Effector memory CD8-positive, alpha-beta T cell (primary cell): Measurements from ENCODE around the gene ROBO2.

Experiments used
- ATAC-seq: fragments of 150-1000 bp; cut with Tn5 transposase; replicated peaks from 2 replicates; pipeline ENCODE4 v1.10.0; 2021; ENCODE audit warnings: mild to moderate bottlenecking, moderate library complexity
- DNase-seq, 3 experiments: peaks; one replicate each; pipeline ENCODE4 v3.0.0; 2021
- H3K27ac Mint-ChIP-seq, 2 donors: one replicate each; pipeline ENCODE4 v1.8.0; 2022; ENCODE audit warnings: mild to moderate bottlenecking in 2 of 2, mixed read lengths in 2 of 2, moderate library complexity in 2 of 2
- H3K27me3 Mint-ChIP-seq, 2 donors: one replicate each; pipeline ENCODE4 v1.8.0; 2022; ENCODE audit warnings: mixed read lengths in 2 of 2
- H3K36me3 Mint-ChIP-seq: one replicate; pipeline ENCODE4 v1.8.0; 2022; ENCODE audit warnings: mild to moderate bottlenecking, moderate library complexity, mixed read lengths; ENCODE audit not compliant: insufficient read depth
- H3K4me1 Mint-ChIP-seq, 2 donors: one replicate each; pipeline ENCODE4 v1.8.0; 2022; ENCODE audit warnings: low read depth in 2 of 2, mixed read lengths in 2 of 2
- H3K4me3 Mint-ChIP-seq, 2 donors: one replicate each; pipeline ENCODE4 v1.8.0; 2022; ENCODE audit warnings: mild to moderate bottlenecking in 2 of 2, mixed read lengths in 2 of 2, moderate library complexity in 2 of 2
- H3K9me3 Mint-ChIP-seq, 2 donors: one replicate each; pipeline ENCODE4 v1.8.0; 2022; ENCODE audit warnings: mixed read lengths in 2 of 2

Gene ROBO2

GRCh38 chr3:77690284-77690845 lies 650.5 kb downstream of the ROBO2 start:
- no peaks in the 10 kb centered on the region for H3K4me1 Mint-ChIP-seq
- ATAC-seq (no peak), DNase-seq (no peak)
- no peak overlapping the region for H3K4me3 Mint-ChIP-seq
- peaks cover 11 to 14% of the 10 kb centered on the region in 2 donors for H3K9me3 Mint-ChIP-seq
- H3K27ac Mint-ChIP-seq: no peak overlapping the region
- H3K36me3 Mint-ChIP-seq: no peaks in the 10 kb centered on the region
- H3K27me3 Mint-ChIP-seq: no peaks in the 10 kb centered on the region

DNA sequence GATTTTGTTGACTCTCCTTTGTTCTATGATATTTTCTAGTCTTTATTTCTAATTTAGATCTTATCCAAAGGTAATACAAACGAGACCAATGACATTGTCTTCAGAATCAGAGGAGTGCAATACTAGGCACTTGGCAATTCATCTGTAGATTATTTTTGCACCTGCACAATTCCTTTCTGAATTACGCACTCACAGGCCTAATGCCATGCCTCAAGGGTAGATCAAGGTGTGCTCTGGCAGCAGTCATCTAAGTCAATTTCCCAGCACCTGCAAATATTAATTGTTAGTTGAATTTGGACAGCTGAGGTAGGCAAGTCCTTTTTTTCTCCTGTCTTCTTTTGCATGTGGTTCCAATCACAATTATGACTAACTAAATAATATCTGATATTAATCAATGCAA lies 653.2 kb downstream of the ROBO2 start:
- DNase-seq: no peak
- H3K9me3 Mint-ChIP-seq: peaks cover 11 to 27% of the 10 kb centered on the region in 2 donors
- no peak overlapping the region for H3K4me3 Mint-ChIP-seq
- H3K4me1 Mint-ChIP-seq: no peaks in the 10 kb centered on the region
- no peaks in the 10 kb centered on the region for H3K36me3 Mint-ChIP-seq
- ATAC-seq: no peak
- H3K27ac Mint-ChIP-seq: no peak overlapping the region
- H3K27me3 Mint-ChIP-seq: no peaks in the 10 kb centered on the region

- no peak overlapping the region for H3K4me3 Mint-ChIP-seq
- no peak for ATAC-seq
These were observed 659.3 kb downstream of the ROBO2 start for GRCh38 chr3:77699125-77699691.

More at GRCh38 chr3:77699125-77699691, 659.3 kb downstream of the ROBO2 start:
- no peak for DNase-seq
- Mint-ChIP-seq H3K36me3 (no peaks in the 10 kb centered on the region), H3K9me3 (peaks cover 8 to 27% of the 10 kb centered on the region in 2 donors), H3K27me3 (no peaks in the 10 kb centered on the region), H3K4me1 (no peaks in the 10 kb centered on the region), H3K27ac (no peak overlapping the region)
